LHCN-M2 (cell line): ENCODE measurements around the gene KIF21A. TPM values are rescaled to one million over a fixed set of nuclear protein-coding genes. Genes with fewer than 3 reads are reported as not detected.
A peak's percentile ranks its signal among the peaks of the same experiment; 100 is the strongest.
"Not testable (repeated sequence)": the region's sequence is repeated elsewhere in the genome, so short reads cannot be mapped to it uniquely, and the experiment has no call there.

Source experiments
- DNase-seq: peaks from one replicate; pipeline ENCODE4 v3.0.0-alpha.2; 2012; ENCODE audit warnings: low read depth
- total RNA-seq: library from RNA; depleted of rRNA; stranded (reverse); fragments of >200 nt; gene quantifications from 2 replicates; pipeline ENCODE4 v1.2.3, GENCODE V29; 2014

KIF21A gene
- total RNA-seq, 1 experiment from 2014 or later = 2.7 TPM

GRCh38 chr12:39348523-39348922, 94.4 kb downstream of the KIF21A start:
- no peak for DNase-seq

GRCh38 chr12:39344926-39345325, 98.0 kb downstream of the KIF21A start:
- no peak for DNase-seq

- DNase-seq = no peak
These were observed 99.3 kb downstream of the KIF21A start for GRCh38 chr12:39343665-39344064.

GRCh38 chr12:39341761-39342160, 101.2 kb downstream of the KIF21A start:
- DNase-seq = no peak

GRCh38 chr12:39341179-39341578, 101.7 kb downstream of the KIF21A start:
- no peak for DNase-seq

- no peak for DNase-seq
These were observed 110.2 kb downstream of the KIF21A start for GRCh38 chr12:39332661-39333175.

GRCh38 chr12:39331539-39332261, 111.2 kb downstream of the KIF21A start:
- DNase-seq = no peak

GRCh38 chr12:39329876-39330275, 113.0 kb downstream of the KIF21A start:
- no peak for DNase-seq

- peak; percentile 9 for DNase-seq
These were observed 113.9 kb downstream of the KIF21A start for GRCh38 chr12:39329018-39329417.

GRCh38 chr12:39327965-39328364, 115.0 kb downstream of the KIF21A start:
- DNase-seq = no peak

- DNase-seq = no peak
These were observed 115.4 kb downstream of the KIF21A start for GRCh38 chr12:39327510-39327909.

- no peak for DNase-seq
These were observed 123.7 kb downstream of the KIF21A start for GRCh38 chr12:39319180-39319579.

GRCh38 chr12:39314547-39314946, 128.4 kb downstream of the KIF21A start:
- no peak for DNase-seq

- no peak for DNase-seq
These were observed 133.4 kb downstream of the KIF21A start for GRCh38 chr12:39309516-39309915.

GRCh38 chr12:39301422-39301821, 141.5 kb downstream of the KIF21A start:
- no peak for DNase-seq

- peak; percentile 29 for DNase-seq
These were observed 142.1 kb downstream of the KIF21A start for GRCh38 chr12:39300799-39301198.

- DNase-seq = no peak
These were observed 145.0 kb downstream of the KIF21A start for GRCh38 chr12:39297891-39298290.

- DNase-seq = no peak
These were observed 146.4 kb downstream of the KIF21A start for GRCh38 chr12:39296496-39296895.

GRCh38 chr12:39295593-39295992, 147.3 kb downstream of the KIF21A start:
- not testable (repeated sequence) for DNase-seq

- no peak for DNase-seq
These were observed 148.2 kb downstream of the KIF21A start for GRCh38 chr12:39294715-39295114.

GRCh38 chr12:39292125-39292630, 150.7 kb downstream of the KIF21A start:
- no peak for DNase-seq

- DNase-seq = no peak
These were observed 155.1 kb downstream of the KIF21A start for GRCh38 chr12:39287817-39288216.

- no peak for DNase-seq
These were observed 155.5 kb downstream of the KIF21A start for GRCh38 chr12:39287409-39287808.
